Activated CD4-positive, CD25-positive, alpha-beta regulatory T cell treated with anti-CD3 and anti-CD28 coated beads, Interleukin-2, amount 50 U/mL, for 24 hours (primary cell): ENCODE data around the gene KRT15.
"Not testable (repeated sequence)": the region's sequence is repeated elsewhere in the genome, so short reads cannot be mapped to it uniquely, and the experiment has no call there.

Experiments
- ATAC-seq, 2 donors: fragments of 150-1000 bp; cut with Tn5 transposase; one replicate each; pipeline ENCODE4 v1.10.0; 2021; ENCODE audit warnings: mild to moderate bottlenecking in 1 of 2, moderate library complexity in 1 of 2

KRT15 gene

DNA sequence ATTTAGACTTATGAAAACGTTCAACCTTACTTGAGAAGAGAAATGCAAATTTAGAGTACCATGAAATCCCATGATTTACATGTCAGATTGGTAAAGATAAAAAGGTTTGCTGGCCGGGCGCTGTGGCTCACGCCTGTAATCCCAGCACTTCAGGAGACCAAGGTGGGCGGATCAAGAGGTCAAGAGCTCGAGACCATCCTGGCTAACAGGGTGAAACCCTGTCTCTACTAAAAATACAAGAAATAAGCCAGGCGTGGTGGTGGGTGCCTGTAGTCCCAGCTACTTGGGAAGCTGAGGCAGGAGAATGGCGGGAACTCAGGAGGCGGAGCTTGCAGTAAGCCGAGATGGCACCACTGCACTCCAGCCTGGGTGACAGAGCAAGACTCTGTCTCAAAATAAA, 24.1 kb upstream of the KRT15 start:
- ATAC-seq: not testable (repeated sequence)

DNA sequence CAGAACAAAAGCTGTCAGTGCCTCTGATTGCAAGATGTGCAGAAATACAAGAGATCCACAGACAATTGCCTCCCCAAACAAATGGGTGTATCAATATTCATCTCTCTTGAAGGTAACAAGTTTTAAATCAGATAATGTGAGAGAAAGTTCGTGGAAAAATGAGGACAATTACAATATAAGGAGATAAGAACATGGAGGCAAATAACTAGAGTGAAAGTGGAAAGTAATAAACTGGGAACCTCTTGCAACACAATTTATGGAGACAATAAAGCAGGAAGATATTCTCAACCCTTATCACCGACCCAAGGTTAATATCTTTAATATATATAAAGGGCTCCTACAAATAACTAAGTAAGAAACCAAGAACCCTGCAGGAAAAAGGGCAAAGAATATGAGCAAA, 23.7 kb upstream of the KRT15 start:
- no peak for ATAC-seq

DNA sequence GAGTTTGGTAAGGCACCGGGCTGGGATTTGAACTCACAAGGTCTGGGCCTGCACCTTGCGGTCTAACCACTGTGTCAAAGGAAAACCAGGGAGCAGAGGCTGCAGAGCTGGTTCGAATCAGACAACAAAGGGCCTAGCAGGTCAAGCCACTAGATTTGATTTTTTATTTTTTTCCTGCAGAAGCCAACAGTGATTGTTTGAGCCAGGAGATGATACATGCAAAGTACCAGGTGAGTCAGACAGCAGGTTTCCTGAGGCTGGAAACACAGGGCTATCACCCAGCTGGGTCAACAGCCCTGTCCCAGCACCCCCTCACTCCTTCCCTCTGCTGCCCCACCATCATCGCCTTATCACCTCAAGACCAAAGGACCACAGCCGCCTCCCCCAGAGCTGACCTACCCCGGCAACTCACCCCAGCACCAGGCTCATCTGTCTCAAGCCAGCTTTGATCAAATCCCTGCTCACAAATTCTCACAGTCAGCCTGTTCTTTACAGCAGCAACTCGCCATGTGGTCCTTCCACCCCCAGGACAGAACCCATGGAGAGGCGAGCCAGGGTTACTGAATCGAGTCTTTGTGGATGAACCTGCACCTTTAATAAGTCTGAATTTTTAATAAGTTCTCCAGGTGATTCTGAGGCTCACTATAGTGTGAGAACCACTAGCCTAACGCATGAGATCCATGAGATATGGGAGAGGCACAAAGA, 22.4 kb upstream of the KRT15 start:
- ATAC-seq: no peak

DNA sequence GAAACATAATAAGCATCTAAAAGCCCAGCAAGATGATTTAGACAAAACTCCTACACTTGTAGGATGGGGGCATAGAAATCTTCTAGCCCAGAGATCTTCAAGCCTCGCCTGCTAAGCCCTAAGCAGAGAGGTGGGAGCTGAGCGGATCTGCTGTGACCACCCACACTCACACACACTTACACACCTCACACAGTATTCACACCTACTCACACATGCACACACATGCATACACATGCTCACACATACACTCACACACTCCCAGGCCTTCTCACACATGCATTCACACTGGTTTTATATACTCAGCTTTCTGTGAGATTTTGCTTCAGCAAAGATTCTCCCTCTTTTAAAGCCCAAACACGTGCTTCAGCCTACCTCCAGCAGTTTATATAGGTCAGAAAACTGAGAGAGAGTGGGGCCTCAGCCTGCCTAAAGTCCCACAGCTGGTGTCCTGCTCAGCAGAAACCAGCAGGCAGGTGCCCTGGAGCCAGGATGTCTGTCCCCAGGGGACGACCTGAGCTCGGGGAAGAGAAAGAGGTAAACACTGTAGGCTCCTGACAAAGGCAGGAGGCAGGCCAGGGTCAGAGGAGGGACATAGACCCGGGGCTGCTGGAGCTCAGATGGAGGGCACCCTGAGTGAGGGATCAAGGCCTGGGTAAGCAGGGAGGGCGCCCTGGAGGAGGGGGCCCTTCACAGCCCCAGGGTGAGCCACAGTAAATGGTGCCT, 21.4 kb upstream of the KRT15 start:
- no peak for ATAC-seq

DNA sequence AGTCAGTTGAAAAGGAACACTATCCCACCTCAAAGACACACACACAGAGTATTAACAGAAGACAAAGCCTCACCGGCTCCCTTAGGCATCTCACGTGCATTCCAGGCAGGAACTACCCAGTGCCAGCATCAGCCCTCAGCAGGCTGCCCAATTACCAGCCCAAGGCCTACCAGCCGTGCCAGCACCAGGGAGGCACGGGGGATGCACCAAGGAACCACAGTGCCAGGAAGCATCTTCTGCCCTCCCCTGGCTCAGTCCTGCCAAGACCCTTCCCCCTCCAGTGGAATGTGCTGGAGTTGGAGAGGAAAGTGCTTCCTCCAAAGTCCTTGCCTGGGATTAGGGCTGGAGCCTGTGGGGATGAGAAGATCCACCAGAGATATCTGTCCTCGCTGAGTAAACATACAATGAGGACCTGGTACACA, 20.4 kb upstream of the KRT15 start:
- no peak for ATAC-seq

DNA sequence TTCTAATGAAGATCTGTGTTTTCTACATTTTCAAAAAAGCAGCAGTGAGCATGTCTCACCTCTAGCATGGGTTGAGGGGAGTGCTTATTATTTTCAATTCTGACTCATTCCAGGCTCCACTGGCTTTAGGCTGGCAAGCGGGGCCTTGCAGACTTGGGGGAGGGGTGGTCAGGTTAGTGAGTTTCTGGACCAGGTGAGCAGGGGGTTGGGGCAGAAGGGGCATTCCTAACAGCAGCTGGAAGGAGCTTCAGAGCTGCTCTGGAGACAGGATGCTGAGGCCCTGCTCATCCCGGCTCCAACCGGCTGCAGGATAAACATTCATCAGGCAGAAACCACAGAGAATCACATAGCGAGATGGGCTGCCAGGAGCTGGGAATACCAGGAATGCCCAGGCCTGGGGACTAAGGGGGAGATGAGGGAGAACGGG, 19.9 kb upstream of the KRT15 start:
- ATAC-seq: no peak

DNA sequence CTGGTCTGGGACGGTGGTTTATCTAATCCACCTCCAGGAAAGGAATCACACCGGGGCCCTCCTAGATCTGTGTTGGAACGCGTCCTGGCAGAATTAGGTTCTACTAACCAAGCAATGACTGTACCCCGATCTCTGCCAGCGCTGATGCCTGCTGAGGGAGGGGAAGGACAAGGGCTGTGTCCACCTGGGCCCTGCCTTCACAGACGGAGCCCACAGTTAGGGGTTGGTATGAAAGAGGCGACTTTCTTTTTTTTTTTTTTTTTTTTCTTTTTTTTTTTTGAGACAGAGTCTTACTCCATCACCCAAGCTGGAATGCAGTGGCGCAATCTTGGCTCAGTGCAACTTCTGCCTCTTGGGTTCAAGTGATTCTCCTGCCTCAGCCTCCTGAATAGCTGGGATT, 19.3 kb upstream of the KRT15 start:
- no peak for ATAC-seq

DNA sequence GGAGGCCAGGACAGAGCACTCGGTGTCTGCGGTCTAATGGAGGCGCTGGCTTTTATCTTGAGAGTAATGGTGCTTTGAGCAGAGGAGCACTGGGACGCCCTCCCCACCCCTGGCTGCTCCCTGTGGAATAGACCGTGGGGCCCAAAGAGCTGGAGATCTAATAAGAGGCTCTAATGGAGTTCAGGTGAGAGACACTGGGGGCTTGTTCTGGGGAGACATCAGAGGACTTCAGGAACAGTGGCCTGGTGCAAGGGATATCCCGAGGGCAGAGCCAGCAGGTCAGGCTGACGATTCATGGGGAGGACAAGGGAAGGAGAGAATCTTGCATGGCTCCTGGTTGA, 18.9 kb upstream of the KRT15 start:
- no peak for ATAC-seq

DNA sequence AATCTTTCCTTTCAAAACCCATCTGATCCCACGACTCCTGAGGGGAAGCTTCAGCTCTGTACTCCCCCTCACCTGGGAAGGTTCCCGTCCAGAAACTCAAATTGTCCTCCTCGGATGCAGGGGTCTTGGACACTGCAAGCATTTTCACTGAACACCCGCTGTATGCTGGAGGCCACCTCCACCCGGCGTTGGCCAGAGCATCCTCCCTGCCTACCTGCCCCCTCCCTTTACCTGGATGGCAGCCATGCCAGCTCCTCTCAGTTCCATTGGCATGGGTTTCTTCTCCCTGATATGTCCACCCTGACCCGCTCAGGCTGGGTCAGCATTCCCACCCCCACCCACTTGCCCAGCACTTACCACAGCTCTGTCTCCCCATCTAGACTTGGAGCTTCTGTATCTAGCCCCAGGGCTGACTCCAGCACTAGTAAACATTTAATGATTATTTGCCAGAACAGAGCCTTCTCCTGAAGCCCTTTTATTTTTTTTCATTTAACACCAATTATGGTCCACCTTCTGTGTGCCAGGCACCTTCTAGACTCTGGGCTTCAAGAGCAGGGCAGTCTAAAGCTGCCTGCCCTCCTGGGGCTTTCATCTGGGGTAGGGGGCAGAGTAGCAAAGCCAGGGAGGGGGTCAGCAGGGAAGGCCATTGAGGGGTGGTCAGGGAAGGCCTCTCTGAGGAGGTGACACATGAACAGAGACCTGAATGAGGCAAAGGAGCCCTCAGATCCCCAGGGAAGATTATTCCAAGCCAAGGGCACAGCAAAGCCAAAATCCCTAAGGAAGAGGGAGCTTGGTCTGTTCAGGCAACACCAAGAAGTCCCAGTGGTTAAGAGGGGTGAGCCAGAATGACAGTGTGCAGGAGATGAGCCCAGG, 18.3 kb upstream of the KRT15 start:
- ATAC-seq: no peak

DNA sequence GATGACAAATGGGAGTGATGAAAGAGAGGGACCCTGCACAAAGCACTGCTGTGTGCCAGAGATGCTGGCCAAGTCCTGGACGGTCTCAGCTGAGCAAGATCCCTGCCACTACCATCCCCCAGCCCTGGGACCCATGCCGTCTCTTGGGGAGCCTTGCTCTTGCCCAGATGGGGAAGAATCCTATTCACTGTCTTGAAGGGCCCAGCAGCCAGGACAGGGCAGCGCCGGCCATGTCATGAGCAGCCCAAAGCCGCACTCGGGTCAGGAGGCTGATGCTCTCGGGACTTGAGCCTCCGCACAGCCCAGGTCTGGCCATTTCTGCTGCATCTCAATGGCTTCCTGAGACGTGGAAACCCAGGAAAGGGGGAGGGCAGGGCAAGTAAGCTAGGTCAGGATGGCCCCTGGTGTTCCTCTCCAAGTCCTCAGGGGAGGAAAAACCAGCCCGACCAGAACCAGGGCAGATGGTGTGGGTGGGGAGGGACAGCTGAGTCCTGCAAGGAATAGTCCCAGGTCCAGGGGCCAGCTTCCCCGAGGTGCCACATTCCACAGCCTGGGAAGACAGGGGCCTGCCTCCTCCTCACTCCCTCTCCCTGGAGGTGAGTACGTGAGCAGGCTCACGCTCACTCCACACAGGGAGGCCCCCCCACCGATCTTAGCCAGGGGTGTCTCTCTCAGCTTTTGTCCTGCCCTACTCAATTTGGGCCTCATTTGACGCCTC, 17.2 kb upstream of the KRT15 start:
- ATAC-seq: no peak

DNA sequence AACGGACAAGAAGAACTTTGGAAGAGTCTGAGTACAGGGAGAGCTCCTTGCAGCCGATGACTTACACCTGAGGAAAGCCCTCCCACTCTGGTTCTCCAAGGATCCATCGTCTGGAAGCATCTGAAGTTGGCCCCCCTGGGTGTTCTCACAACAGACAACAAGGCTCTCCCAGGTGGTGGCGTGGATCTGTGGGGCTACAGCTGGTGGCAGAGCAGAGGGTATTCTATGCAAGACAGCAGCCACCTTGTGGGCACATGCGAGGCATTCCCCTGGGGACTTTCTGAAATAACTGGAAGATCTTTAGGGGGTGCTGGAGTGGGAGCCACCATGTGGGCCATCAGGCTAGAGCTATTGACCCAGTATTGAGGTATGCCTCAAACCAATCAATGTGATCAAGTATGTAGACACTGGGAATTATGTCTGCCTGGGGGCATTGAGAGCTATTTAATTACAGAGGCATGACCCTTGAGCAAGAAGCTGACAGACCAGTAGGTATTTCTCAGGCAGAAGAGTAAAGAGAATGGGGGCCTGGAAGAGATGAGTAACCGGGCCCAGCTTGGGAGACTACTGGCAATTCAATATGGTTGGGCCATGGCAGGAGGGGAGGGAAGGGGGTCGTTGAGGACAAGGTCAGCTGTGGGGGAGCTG, 16.3 kb upstream of the KRT15 start:
- no peak for ATAC-seq

DNA sequence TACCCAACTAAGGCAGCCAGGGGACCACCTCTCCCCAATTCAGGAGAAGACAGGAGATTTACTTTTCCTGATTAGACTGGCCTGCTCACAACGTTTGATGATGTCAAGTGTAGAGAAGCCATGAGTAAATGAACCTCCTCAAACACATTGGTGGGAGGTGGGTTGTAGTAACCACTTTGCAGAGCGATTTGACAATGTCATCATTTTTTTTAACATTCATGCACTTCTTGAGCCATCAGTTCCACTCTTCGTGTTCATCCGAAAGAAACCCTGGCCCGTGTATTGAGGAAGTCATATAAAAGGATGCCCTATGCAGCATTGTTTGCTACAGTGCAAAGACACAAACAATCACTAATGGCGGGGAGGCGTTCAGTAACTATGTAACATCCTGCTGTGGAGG, 14.9 kb upstream of the KRT15 start:
- no peak for ATAC-seq

DNA sequence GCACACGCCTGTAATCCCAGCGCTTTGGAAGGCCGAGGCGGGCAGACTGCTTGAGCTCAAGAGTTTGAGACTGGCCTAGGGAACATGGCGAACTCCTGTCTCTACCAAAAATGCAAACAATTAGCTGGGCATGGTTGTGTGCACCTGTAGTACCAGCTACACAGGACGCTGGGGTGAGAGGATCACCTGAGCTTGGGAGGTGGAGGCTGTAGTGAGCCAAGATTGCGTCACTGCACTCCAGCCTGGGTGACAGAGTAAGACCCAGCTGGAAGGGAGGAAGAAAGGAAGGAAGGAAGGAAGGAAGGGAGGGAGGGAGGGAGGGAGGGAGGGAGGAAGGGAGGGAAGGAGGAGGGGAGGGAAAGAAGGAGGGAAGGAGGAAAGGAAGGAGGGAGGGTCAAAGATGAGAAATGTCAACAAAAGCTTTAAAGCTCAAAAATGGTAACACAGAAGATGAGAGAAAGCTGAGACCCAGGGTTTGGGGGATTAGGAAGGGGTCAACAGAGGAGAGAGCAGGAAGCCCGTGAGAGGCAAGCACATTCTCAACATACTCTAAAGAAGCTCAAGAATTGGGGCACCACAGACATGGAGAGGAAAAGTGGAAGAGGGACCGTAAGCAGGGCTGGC, 14.4 kb upstream of the KRT15 start:
- no peak for ATAC-seq

DNA sequence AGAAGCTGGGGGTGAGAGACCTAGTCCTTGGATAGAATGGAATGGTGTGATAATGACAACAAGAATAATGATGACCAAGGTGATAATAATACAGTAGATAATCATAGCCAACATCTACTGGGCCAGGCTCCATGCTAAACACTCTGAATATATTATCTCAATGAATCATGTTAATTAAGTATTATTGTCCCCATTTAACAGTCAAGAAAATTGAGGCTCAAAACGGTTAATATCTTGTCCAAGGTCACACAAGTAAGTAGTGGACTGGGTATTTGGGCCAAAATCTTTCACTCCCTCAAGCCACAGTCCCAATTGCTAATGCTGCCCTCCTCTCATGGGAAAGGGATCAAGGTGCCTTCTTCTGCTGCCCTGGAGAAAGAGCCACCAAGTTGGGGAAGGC, 13.3 kb upstream of the KRT15 start:
- no peak for ATAC-seq

DNA sequence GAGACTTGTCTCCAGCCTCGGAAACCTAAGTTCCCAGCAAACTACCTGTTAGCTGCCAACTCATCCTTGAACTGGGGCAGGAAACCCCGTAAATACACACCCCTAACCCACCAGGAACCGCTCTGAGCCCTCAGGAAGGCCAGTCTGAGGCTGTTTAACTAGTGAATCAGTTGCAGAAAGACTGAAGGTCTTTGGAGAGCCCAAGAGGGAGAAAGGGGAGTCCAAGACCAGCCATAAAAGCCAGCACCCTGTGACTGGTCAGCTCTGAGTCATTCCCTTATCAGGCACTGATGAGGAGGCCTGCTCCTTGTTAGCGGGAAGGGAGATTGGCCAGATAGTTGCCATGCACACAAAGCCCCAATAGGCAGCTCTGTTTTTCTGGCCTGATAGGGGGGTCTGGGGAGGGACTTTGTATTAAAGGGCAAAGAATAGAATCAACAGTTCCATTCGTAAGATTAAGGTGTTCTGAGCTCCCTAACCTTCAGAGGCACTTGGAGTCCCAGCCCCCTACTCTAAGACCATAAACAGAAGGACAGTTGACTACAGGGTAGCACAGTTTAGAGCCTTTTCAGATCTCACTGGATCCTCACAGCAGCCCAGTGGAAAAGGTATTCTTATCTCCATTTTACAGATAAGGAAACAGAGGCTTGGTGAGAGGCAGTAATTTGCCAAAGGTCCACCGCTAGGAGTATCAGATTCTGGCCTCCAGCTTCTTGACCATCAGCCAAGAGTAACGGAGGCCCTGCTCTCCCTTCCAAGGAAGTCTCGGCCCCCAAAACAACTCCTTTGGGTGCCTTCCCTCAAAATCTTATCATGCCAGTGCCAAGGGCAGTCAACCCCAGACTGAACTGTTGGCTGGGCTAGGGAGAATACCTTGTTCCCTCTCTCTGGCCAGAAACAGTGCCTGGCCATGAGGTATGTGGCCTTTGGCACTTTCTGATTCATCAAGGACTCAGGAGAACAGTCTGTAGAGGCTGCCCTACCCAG, 11.7 kb upstream of the KRT15 start:
- no peak for ATAC-seq

DNA sequence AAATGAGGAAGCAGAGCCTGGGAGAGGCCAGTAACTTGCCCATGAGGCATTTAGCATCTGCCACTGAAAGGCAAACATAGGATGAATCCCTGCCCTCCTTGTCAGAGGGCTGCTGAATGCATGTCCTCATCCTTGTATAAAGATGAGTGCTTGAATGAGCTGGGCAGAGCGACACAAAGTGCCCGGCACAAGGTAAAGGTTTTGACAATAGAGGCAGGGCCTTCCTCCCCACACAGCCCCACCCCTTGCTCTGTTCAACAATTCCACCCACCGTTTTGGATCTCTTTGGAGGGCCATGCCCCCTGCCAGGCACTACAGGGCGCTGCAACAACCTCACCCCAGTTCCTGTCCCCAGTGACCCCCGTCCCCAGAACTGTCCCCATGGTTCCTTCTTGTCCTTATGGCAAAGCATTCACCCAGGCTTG, 10.8 kb upstream of the KRT15 start:
- no peak for ATAC-seq

DNA sequence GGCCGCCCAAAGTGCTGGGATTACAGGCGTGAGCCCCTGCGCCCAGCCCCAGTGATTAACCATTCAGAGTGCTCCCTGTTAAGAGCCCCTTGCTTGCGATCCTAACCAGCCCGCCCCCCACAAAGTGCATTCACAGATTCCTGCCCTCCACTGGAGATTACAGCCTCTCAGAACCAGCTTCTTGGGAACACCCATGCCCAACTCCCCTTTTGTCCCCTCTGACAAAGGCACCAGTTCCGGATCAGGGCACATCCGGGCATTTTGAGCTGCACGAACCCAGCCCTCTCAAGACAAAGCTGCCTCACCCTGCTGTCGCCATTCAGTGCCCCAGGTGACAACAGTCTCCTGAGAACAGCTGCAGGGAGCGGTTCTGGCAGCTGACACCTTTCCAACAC, 10.3 kb upstream of the KRT15 start:
- no peak for ATAC-seq

DNA sequence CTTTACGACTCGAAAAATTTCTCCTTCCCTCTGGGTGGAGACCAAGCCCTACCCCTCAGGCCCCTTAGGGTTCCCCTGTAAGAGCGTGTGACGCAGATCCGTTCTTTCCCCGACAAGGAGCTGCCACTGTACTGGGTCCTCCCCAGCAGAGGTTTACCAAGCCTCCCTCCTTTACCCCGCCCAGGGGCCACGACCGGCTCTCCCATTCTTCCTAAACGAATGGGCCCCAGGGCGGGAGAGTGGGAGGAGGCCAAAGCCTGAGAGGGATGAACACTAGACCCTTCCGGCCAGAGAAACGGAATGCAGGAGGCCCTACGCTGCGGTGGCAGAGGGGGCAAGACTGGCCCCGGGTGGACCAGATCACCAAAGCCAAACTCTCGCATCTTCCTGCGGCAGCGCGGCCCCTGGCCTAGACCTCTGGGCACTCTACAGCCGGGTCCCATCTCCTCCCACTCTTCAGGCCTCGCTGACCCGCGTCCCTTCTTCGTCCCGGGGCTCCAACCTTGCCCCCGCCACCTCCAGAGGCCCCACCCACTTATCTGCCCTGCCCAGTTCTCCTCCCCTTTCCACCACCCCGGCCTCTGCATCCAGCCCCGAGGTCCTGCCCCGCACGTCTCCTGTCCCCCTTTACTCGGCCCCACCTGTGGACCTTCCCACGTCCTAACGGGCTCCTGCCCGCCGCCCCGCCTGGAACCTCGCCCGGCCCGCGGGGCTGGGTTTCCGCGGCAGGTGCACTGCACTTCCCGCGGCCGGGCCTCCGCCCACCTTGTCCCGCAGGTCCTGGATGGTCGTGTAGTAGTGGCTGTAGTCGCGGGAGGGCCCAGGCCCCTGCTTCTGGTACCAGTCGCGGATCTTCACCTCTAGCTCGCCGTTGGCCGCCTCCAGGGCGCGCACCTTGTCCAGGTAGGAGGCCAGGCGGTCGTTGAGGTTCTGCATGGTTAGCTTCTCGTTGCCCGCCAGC, 8.7 kb upstream of the KRT15 start:
- ATAC-seq: no peak

DNA sequence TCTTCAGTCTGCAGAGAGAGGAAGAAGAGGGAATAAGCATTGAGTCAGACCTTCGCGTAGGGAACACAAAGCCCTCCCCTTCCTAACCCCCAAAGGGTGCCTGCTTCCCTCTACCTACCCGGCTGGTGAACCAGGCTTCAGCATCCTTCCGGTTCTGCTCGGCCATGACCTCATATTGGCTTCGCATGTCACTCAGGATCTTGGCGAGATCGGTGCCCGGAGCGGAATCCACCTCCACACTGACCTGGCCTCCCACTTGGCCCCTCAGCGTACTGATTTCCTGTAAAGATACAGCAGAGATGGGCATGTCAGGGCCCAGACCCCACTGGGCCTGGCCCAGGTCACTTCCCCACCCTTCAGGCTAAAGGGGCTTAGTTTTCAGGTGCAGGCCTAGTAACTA, 5.6 kb upstream of the KRT15 start:
- ATAC-seq: no peak

DNA sequence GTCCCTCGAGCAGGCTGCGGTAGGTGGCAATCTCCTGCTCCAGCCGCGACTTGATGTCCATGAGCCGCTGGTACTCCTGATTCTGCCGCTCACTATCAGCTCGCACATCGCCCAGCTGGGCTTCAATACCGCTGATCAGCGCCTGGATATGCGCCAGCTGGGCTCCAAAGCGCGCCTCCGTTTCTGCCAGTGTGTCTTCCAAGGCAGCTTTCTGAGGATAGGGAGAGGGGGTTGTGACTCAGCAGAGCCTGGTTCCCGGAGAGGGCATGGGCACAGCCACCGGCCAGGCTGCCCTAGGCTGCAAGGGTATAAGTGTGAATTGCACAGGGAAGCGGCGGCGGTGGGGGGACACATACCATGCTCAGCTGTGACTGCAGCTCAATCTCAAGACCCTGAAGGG, 5.1 kb upstream of the KRT15 start:
- no peak for ATAC-seq
